Endothelial cell of umbilical vein (primary cell): ENCODE data around the gene ACOX1. TPM values are rescaled to one million over a fixed set of nuclear protein-coding genes. Genes with fewer than 3 reads are reported as not detected.

Experiments used
- BruUV-seq: library from RNA; stranded (reverse); fragments of 400-500 nt; replicated peaks from 2 replicates; lab custom pipeline; 2021; lab: Mats Ljungman, UMichigan
- CTCF ChIA-PET: fragments of 300-600, 350-600 bp; sonication (Branson Sonifier 250); formaldehyde crosslinking; loops from one replicate; lab custom pipeline; 2021; ENCODE audit warnings: antibody characterized with exemption, inconsistent platforms; lab: Charles Lee
- POLR2A ChIA-PET: fragments of 300-600, 350-600 bp; sonication (Branson Sonifier 250); formaldehyde crosslinking; loops from one replicate; lab custom pipeline; 2021; ENCODE audit warnings: antibody characterized with exemption, inconsistent platforms; lab: Charles Lee
- DNase-seq: peaks from one replicate; pipeline ENCODE4 v3.0.0-alpha.2; 2011; ENCODE audit warnings: low read depth, low spot score
- FAIRE-seq: peaks from 2 replicates; lab custom pipeline; 2011; peaks lifted over from hg19 to GRCh38; lab: Jason Lieb, UNC
- H2AFZ ChIP-seq: 2 replicates; pipeline ENCODE4 v1.6.0; 2012; ENCODE audit warnings: low read depth, low read length, control low read depth, inconsistent platforms
- H3K27ac ChIP-seq: 2 replicates; pipeline ENCODE4 v1.5.1; 2011; ENCODE audit warnings: low read depth, mild to moderate bottlenecking, control low read depth, low read length, moderate library complexity; ENCODE audit not compliant: insufficient read depth
- H3K27me3 ChIP-seq, 2 experiments: 2 replicates each; pipeline versions ENCODE4 v1.6.0 to v1.6.1; 2011; ENCODE audit warnings: low read length in 2 of 2, mixed read lengths in 1 of 2; ENCODE audit not compliant: control insufficient read depth in 2 of 2, insufficient read depth in 2 of 2
- H3K36me3 ChIP-seq, 2 experiments: 2 replicates in 1 of 2; 3 replicates in 1 of 2; pipeline ENCODE4 v1.5.1; 2011; ENCODE audit warnings: low read length in 2 of 2, mild to moderate bottlenecking in 1 of 2, moderate library complexity in 1 of 2; ENCODE audit not compliant: control insufficient read depth in 2 of 2, insufficient read depth in 2 of 2; ENCODE audit errors: extremely low read depth in 1 of 2
- H3K4me1 ChIP-seq: 3 replicates; pipeline ENCODE4 v1.5.1; 2011; ENCODE audit warnings: mild to moderate bottlenecking, low read length; ENCODE audit not compliant: control insufficient read depth, insufficient read depth; ENCODE audit errors: extremely low read depth
- H3K4me2 ChIP-seq: 2 replicates; pipeline ENCODE4 v1.6.1; 2011; ENCODE audit warnings: low read length, control low read depth, mixed read lengths; ENCODE audit not compliant: insufficient read depth
- H3K4me3 ChIP-seq, 3 experiments: fragments of 200-600 bp in 1 of 3; sonication (generic), shearing (Covaris generic) in 1 of 3; replicated peaks in 1 of 3; 2 replicates each; pipeline ENCODE4 v1.5.1; 2011 to 2016; ENCODE audit warnings: control low read depth in 3 of 3, low read length in 3 of 3, mild to moderate bottlenecking in 2 of 3, inconsistent platforms in 1 of 3, low read depth in 1 of 3, moderate library complexity in 1 of 3; ENCODE audit not compliant: insufficient read depth in 1 of 3
- H3K79me2 ChIP-seq: 2 replicates; pipeline ENCODE4 v1.6.0; 2012; ENCODE audit warnings: low read length, inconsistent platforms; ENCODE audit not compliant: control insufficient read depth, insufficient read depth
- H3K9ac ChIP-seq: replicated peaks from 2 replicates; pipeline ENCODE3; 2011; ENCODE audit warnings: low read length, control low read depth; ENCODE audit not compliant: insufficient read depth; ENCODE audit errors: extremely low read depth
- H3K9me1 ChIP-seq: replicated peaks from 3 replicates; pipeline ENCODE4 v1.6.0; 2011; ENCODE audit warnings: mild to moderate bottlenecking, low read length; ENCODE audit not compliant: control insufficient read depth, insufficient read depth; ENCODE audit errors: extremely low read depth
- H3K9me3 ChIP-seq: replicated peaks from 2 replicates; pipeline ENCODE4 v1.5.1; 2012; ENCODE audit warnings: low read length, inconsistent platforms; ENCODE audit not compliant: control insufficient read depth, insufficient read depth
- H4K20me1 ChIP-seq: replicated peaks from 2 replicates; pipeline ENCODE3; 2011; ENCODE audit warnings: mild to moderate bottlenecking, low read length; ENCODE audit not compliant: control insufficient read depth, insufficient read depth; ENCODE audit errors: extremely low read depth
- CTCF ChIP-seq, 2 donors: IDR thresholded peaks; 1 replicate in 1 of 2; 2 replicates in 1 of 2; pipeline ENCODE4 v1.5.1; 2011; ENCODE audit warnings: low read length in 2 of 2, mild to moderate bottlenecking in 2 of 2, moderate library complexity in 2 of 2, control low read depth in 1 of 2, inconsistent platforms in 1 of 2, low read depth in 1 of 2; ENCODE audit not compliant: insufficient read depth in 1 of 2; ENCODE audit errors: extremely low read depth in 1 of 2
- EZH2 ChIP-seq: IDR thresholded peaks from 2 replicates; pipeline ENCODE4 v1.6.1; 2012; ENCODE audit warnings: borderline replicate concordance, low read depth, mild to moderate bottlenecking, moderate library complexity, low read length, inconsistent platforms; ENCODE audit not compliant: severe bottlenecking
- MAX ChIP-seq: IDR thresholded peaks from 2 replicates; pipeline ENCODE4 v1.6.1; 2011; ENCODE audit not compliant: insufficient read depth, insufficient read length
- POLR2AphosphoS5 ChIP-seq: IDR thresholded peaks from 2 replicates; pipeline ENCODE4 v1.6.1; 2012; ENCODE audit warnings: low read depth, mild to moderate bottlenecking, control low read depth, low read length, moderate library complexity; ENCODE audit not compliant: insufficient read depth
- dilution Hi-C: fragments of 300-500 bp; cut with MboI; formaldehyde crosslinking; loops from one replicate; pipeline ENCODE4 v1.15.0; 2019; ENCODE audit warnings: low sequenced_read_pairs; ENCODE audit not compliant: extremely low pct_ligation_motif_present
- intact Hi-C: fragments of 100-400 bp; cut with micrococcal nuclease; formaldehyde crosslinking; loops from one replicate; pipeline ENCODE4 v1.10.0; 2022
- polyA plus RNA-seq, 4 experiments: library from polyadenylated mRNA; depleted of rRNA in 3 of 4; stranded (reverse) in 3 of 4; unstranded in 1 of 4; fragments of >200 nt; gene quantifications; 2 replicates each; pipeline versions ENCODE4 v1.2.1 to v1.2.3, GENCODE V29; 2011 to 2012; ENCODE audit warnings: missing spikeins in 1 of 4
- total RNA-seq: library from RNA; stranded (reverse); gene quantifications from 2 replicates; pipeline ENCODE4 v1.2.3, GENCODE V29; 2021

The ACOX1 gene
- total and polyA plus RNA-seq, 2 donors (not counting 3 experiments of a cell fraction or from before 2014, with no cell fraction given) = 17.9 to 45.1 TPM

GRCh38 chr17:76009969-76010661 is 31.1 kb upstream of the ACOX1 start:
- Histone ChIP-seq H3K79me2 (no peaks in the 10 kb centered on the region), H3K27me3 (no peaks in the 10 kb centered on the region), H3K27ac (no peak overlapping the region), H3K4me2 (no peak overlapping the region), H3K9me3 (no peaks in the 10 kb centered on the region), H3K9ac (no peak overlapping the region), H3K9me1 (no peaks in the 10 kb centered on the region), H3K4me1 (no peaks in the 10 kb centered on the region), H4K20me1 (no peaks in the 10 kb centered on the region), H2AFZ (no peak overlapping the region), H3K36me3 (no peaks in the 10 kb centered on the region), H3K4me3 (no peak overlapping the region)
- intact Hi-C loops = loop anchor here (5.0 to 10.0 kb wide), 5 partner anchors 67 to 265 kb away; partner anchors contain the start of gene ZACN
- ChIA-PET POLR2A (no interaction called here), CTCF (interaction anchor here (0.9 to 4.6 kb wide), 10 partner anchors 9 to 279 kb away, joined by 3 to 35 read pairs (median 4); partner anchors contain the start of genes CDK3 and MRPL38)
- DNase-seq (no peak), FAIRE-seq (no peak)
- TF ChIP-seq EZH2 = no peak
- no peak for TF ChIP-seq POLR2AphosphoS5
- no peak for TF ChIP-seq MAX
- TF ChIP-seq CTCF (IDR thresholded peaks at IDR 0.05; ENCODE audit: extremely low read depth in 1 of 2, insufficient read depth in 1 of 2, low read depth in 1 of 2, low read length in 2 of 2) = no peak
- dilution Hi-C loops = no loop called here
- BruUV-seq = no TSS peak
